K562 (cell line): ENCODE results near the gene NRROS. TPM values are rescaled to one million over a fixed set of nuclear protein-coding genes. Genes with fewer than 3 reads are reported as not detected.
A peak's percentile ranks its signal among the peaks of the same experiment; 100 is the strongest.

Experiments
- CEBPZ ChIP-seq: fragments of 150-350 bp; IDR thresholded peaks from 2 replicates; pipeline ENCODE4 v1.6.1; 2014; ENCODE audit warnings: low read depth, mild to moderate bottlenecking, low read length, borderline replicate concordance
- CREB3L1 ChIP-seq: fragments of 450-650 bp; IDR thresholded peaks from 2 replicates; pipeline ENCODE4 v1.6.1; 2014; ENCODE audit warnings: low read depth, mild to moderate bottlenecking, moderate library complexity, borderline replicate concordance
- POLR2A ChIP-seq: fragments of 450-650 bp; conservative IDR thresholded peaks from 2 replicates; pipeline ENCODE4 v1.6.1; 2016
- VEZF1 ChIP-seq: fragments of 200-800 bp; sonication (Bioruptor generic); IDR thresholded peaks from 2 replicates; pipeline ENCODE4 v1.6.1; 2017; ENCODE audit warnings: missing genetic modification characterization, missing compliant biosample characterization
- polyA plus RNA-seq, 8 experiments: library from polyadenylated mRNA; depleted of rRNA in 4 of 8; stranded (reverse) in 5 of 8; unstranded in 3 of 8; fragments of >200 nt; fragmentation: Nextera tagmentation in 2 of 8; fragmentation: Illumina TruSeq in 1 of 8; extraction: Ambion mirVana in 2 of 8; extraction: Trizol in 1 of 8; gene quantifications; 2 replicates each; pipeline versions ENCODE4 v1.2.1 to v1.2.3, GENCODE V29; 2011 to 2014; ENCODE audit warnings: inconsistent platforms in 1 of 8, missing spikeins in 1 of 8
- total RNA-seq, 7 experiments: library from RNA; depleted of rRNA in 6 of 7; stranded (reverse); fragments of >200 nt in 6 of 7; fragmentation: Illumina TruSeq in 2 of 7; extraction: Trizol in 2 of 7; gene quantifications; 2 replicates each; pipeline versions ENCODE4 v1.2.1 to v1.2.3, GENCODE V29; 2011 to 2021; ENCODE audit warnings: low replicate concordance in 1 of 7

Gene NRROS
- total and polyA plus RNA-seq, 9 of the 15 experiments (the other 6 are each of a cell fraction or from before 2014, with no cell fraction given), result 0.34 to 13.8 (median 3.8) TPM

GRCh38 chr3:196639483-196640296 lies at the start of gene NRROS (continued):
- no peak for TF ChIP-seq CEBPZ
- TF ChIP-seq POLR2A, result peak; percentile 75
- peak; percentile 85 for TF ChIP-seq VEZF1
- TF ChIP-seq CREB3L1, result peak; percentile 38; the same call in 1 of the 2 replicates
- TF ChIP-seq, all 486 proteins: peak for 105
